ENCODE data around the gene CUEDC2. TPM values are rescaled to one million over a fixed set of nuclear protein-coding genes. Genes with fewer than 3 reads are reported as not detected.

CUEDC2 gene
- total RNA-seq, 1 donor from 2014 or later = 30.6 TPM

Other genes starting within 250 kb of the CUEDC2 start
- gene ELOVL3, start 206.3 kb downstream of the CUEDC2 start, total RNA-seq = not detected in 2 replicates
- gene PITX3, start 191.1 kb downstream of the CUEDC2 start, total RNA-seq = not detected in 2 replicates
- 11.2 and 16.7 TPM in 2 replicates for gene GBF1, start 187.0 kb downstream of the CUEDC2 start, total RNA-seq
- gene NFKB2, start 36.9 kb downstream of the CUEDC2 start, total RNA-seq = 15.3 and 24.0 TPM in 2 replicates
- gene PSD, start 13.8 kb downstream of the CUEDC2 start, total RNA-seq = 0.26 and 0.63 TPM in 2 replicates
- 5.8 and 8.1 TPM in 2 replicates for gene FBXL15, start 11.7 kb downstream of the CUEDC2 start, total RNA-seq
- gene C10orf95, start 19.0 kb upstream of the CUEDC2 start, total RNA-seq = under 0.01 TPM in 1 of 2 replicates, not detected in the other
- 143 and 183 TPM in 2 replicates for gene ACTR1A, start 70.1 kb upstream of the CUEDC2 start, total RNA-seq
- 3.1 and 6.4 TPM in 2 replicates for gene SUFU, start 71.4 kb upstream of the CUEDC2 start, total RNA-seq
- gene TRIM8, start 211.9 kb upstream of the CUEDC2 start, total RNA-seq = 38.4 and 82.4 TPM in 2 replicates

Measured in dermis microvascular lymphatic vessel endothelial cell (primary cell).